HG02610 (cell line): ENCODE measurements around the gene ZSWIM8.

ENCODE experiments used
- ATAC-seq: cut with Tn5 transposase; IDR thresholded peaks from one replicate; pipeline ENCODE4 v1.9.1; 2021; ENCODE audit warnings: mild to moderate bottlenecking, moderate library complexity; ENCODE audit not compliant: unreplicated experiment

Gene ZSWIM8

DNA sequence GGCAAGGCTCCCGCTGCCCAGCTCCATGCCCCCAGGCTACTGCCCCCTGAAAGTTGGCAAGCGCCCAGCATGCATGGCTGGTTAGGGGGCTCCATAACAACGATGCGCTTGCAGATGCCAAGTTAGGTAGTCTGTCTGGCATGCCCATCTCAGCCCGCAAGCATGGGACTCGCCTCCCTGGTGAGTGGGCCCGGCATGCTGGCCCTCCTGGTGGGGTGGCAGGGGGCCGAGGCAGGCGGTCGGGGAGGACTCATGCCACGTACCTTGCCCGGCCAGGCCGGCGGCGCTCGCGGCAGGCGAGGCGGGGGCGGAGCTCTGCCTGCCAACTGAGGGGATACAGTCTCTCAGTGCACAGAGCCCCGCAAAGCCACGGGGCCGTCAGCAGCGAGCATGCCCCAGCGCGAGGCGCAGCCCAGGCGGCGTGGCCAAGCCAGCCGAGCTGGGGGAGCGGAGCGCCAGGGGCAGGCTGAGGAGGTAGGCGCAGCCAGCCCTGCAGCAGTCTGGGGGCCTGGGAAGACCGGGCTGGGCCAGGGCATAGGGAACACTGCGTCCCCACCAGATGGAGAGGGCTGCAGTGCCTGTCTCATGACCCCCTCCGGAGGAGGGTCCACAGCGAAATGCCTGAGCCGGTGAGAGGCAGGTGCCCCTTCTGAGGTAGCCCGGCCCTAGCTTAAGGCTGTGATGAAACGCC is 54.0 kb downstream of the ZSWIM8 start:
- ATAC-seq, result no peak

DNA sequence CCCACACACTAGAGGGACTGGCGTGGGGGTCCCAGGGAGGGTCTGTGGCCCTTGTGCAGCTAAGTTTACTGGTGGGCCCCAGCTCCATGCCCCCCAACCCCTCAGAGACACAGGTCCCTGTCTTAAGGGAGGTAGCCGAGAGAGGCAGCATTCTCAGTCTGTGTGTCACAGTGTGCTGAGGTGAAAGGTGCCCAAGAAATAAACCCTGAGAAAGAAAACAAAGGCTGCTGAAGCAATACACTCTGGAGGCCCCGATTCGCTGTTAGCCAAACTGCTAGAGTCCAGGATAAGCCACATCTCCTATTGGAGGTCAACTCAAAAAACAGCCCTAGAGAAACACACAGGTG is 54.6 kb downstream of the ZSWIM8 start:
- ATAC-seq, result no peak

DNA sequence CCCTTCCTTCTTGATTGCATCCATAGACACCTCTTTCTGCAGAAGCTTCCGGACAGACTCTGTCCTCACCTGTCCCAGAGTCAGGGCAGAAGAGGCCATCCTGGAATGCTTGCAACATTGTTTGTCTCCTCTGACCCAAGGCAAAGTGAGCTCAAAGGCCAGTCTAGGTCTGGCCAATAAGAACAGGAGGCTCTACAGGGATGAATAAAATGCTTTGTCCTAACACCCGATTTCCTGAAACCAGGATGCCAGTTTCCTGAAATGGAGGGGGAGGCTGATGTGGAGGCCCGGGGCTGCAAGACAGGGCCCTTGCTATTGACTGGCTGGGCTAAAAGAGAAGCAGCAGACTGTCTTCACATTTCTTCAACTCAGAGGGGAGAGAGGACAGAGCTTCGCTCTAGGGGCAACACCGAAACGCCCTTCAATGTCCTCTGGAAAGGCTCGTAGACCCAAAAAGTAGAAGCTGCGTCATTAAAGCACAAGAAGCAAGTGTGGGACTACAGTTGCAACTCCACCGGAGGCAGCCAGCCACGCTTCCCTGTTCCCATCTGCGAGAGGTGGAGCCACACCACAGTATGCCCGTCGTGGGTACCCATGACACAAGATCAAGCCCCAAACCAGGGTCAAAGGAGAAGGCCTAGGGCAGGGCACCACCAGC is 55.1 kb downstream of the ZSWIM8 start:
- ATAC-seq, result no peak

DNA sequence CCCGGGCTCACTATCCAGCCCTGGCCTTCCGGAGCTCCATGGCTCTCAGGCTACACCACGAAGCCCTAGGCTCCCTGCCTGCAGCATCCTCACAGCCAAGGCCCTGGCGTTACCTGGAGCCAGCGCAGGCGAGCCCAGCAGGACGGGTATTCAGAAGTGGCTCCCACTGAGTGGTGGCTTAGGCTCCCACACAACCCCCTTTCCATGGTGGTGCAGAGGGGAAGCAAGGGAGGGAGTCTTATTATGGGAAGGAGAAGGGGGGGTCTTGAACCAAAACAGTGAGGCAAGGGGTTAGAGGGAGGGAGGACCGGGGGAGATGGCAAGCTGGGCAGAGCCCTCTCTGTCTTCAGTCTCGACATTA is 55.6 kb downstream of the ZSWIM8 start:
- no peak for ATAC-seq

DNA sequence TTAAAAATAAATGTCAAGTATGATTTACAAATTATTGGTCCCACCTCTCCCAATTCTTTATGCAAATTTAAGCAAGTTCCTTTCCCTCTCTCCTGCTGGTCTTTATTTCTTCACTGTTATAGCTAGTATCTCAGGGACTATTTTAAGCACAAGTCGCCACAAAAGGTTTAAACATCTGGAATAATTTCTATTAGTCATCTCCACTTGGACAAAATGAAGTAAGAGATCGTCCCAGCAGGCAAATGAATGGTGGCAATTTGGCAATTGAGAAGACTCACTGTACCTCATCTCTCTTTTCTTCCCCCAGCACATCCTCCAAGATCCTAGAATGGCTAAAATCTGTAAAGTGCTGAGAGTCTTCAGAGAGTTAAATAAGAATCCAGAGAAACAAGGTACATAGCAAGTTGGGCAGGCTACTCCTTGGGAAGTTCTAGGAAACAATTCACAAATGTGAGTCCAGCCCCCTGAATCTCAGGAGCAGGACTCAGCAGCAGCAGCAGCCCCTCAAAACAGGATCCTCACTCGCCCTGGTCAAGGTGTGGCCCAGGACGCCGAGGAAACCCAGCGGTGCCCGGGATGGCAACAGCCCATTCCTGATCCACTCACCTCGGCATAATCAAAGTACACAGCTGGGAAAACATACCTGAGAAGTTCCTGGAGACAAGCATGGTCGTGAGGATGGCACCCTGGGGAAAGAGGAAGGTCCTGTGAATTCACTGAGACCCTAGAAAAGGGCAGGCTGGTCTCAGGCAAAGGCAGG is 56.3 kb downstream of the ZSWIM8 start:
- ATAC-seq, result no peak

DNA sequence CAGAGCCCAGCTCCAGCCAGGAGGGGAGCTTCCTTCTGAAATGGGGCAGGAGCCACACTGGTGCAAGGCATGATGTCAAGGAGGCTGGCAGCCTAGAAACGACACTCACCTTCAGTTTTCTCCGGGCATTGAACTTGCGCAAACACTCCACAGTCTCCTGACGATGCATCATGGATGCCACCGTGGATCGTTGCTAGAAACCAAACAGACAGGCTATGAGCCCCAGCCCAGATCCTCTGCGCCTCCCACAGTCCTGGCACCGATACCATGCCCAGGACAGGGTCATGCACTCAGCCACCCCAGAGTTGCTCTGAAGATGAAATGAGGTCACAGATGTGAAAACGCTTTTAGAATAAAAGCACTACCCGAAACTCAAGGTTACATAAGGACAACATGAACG is 56.9 kb downstream of the ZSWIM8 start:
- no peak for ATAC-seq

DNA sequence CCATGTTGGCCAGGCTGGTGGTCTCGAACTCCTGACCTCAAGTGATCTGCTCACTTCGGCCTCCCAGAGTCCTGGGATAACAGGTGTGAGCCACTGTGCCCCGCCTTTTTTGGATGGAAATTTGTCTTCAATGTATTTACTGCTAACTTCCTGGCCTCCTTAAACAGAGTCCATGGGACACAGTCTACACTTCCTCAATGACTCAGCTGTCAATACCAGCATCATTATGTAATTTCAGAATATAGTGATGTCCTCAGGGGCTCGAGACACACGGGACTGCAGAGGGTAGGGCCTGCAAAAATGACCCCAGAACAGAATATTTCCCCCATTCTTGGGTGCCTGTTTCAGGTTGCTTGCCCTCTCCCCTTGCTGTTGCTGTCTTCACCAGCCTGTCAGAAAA is 57.9 kb downstream of the ZSWIM8 start:
- no peak for ATAC-seq

DNA sequence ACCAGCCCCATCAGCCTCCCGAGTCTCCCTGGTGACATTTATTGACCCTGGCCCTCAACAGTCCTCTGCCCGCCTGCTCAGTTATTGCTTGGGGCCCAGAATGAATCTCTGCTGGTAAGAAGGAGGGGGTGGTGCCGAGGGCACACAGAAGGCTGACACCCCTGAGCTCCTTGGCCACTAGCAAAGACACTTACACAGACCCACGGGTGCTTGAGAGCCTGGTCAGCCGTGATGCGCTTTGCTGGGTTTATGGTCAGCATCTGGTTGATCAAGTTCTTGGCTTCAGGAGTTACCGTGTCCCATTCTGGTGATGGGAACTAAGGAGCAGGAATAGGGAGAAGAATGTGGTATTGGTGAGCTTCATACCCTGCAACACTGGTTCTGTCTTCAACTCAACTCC is 61.6 kb downstream of the ZSWIM8 start:
- no peak for ATAC-seq

DNA sequence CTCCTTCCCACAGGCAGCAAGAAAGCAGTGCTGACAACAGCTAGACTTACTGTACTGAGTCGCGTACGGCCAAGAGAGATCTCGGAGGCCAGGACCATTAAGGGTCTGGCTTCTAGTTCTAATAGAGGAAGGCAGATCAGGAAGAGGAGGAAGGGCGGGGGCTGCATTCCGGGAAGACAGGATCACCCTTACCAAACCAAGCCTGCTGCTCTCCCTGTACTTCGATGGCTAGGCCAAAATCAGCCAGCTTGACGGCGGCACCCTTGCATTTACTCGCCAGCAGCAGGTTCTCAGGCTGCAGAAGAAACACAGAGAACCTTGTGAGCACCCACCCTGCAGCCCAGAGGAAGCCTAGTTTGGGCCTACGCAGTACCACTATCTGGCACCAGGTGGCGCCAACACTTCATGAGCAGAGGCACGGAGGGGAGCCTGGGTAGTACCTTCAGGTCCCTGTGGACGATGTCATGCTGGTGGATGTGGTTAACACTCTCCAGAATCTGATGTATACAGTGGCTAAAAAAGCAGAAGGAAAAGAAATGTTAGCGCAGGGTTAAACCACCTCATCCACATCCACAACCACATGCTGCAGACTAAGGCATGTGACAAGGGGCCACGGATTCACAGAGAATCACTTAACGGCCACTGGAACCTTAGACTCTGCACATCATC is 63.5 kb downstream of the ZSWIM8 start:
- ATAC-seq, result peak; percentile 93

DNA sequence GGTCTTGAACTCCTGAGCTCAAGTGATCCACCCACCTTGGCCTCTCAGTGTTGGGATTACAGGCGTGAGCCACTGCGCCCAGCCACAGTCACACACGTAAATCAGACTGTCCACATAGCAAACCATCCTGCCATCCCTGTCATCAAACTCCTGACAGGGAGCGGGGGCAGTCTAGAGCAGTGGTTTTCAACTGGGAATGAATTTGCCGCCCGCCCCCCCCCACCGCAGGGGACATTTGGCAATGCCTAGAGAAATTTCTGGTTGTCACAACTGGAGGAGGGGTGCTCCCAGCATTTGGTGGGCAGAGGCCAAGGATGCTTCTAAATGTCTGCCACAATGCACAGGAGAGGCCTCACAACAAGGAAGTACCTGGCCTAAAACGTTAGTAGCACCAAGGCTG is 64.8 kb downstream of the ZSWIM8 start:
- no peak for ATAC-seq

DNA sequence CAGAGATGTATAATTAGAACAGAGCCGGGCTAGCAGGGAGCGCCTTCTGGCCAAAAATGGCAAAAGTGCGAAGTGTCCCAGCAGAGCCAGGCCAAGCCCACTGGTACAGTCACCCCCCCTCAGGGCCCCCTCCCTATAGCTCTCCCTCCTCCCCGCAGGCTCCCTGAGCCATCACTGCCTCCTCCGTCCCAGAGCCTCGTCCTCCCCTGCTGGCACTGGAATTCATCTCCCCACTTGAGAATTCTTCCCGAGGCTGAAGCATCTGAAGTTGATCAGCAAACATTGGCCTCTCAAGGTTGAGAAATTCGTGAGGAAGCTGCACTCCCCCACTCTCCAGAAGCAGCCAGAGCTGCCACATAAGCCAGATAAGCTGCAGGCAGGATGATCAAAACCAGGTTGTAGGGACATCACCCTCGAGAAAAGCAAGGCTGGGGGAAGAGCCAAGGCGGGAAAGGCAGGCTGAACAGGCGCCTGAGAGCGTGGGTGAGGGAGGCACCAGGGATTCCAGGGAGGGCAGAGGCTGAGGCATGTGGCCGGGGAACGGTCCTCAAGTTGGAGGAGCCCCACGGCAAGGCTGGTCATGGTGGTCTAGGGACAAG is 65.6 kb downstream of the ZSWIM8 start:
- ATAC-seq, result no peak
